ENCODE measurements around the gene MAZ.

MAZ gene

DNA sequence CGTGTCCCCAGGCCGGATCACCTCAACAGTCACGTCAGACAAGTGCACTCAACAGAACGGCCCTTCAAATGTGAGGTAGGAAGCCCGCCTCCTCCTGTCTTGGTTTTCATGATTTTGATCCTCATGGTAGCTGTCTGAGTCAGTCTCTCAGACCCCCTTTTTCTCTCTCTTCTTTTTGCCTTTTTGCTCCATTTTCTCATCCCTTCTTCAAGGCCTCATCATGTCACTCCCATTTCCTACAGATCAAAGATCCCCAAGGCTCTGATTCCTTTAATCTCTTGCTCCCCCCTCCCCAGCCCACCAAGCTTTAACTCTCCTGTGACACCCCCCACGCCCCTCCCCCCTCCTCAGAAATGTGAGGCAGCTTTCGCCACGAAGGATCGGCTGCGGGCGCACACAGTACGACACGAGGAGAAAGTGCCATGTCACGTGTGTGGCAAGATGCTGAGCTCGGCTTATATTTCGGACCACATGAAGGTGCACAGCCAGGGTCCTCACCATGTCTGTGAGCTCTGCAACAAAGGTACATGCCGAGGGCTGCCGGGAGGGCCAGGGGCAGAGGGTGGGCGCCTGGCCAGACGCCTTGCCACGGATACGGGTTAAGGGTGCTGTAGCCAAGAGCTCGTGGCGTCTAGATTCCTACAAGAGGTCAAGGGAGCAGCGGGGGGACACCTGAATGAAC lies 2.0 kb downstream of the MAZ start:
- H4K20me1 ChIP-seq = peaks cover 24 to 44% (median 37%) of the 10 kb centered on the region in 11 experiments; a peak in 21 of 22 replicates
- peak overlapping the region; percentile 90 to 99 (median 96) for H3K9ac ChIP-seq
- H3K36me3 ChIP-seq = peaks cover 11 to 47% (median 28%) of the 10 kb centered on the region in 11 experiments; a peak in 20 of 22 replicates
- no peaks in the 10 kb centered on the region for H3K9me3 ChIP-seq (replicated peaks in 1 of 11)
- peak overlapping the region; percentile 95 to 100 (median 100) for H3K4me2 ChIP-seq
- TF ChIP-seq Cebpa-rat (IDR thresholded peaks at IDR 0.05) = no peak
- peak overlapping the region; percentile 79 to 98 (median 96); a peak in 21 of 22 replicates for H3K27ac ChIP-seq
- peaks cover 58 to 67% (median 62%) of the 10 kb centered on the region in 10 experiments for H3K4me1 ChIP-seq
- H3K4me3 ChIP-seq = peak overlapping the region; percentile 74 to 88 (median 81)
- H3K27me3 ChIP-seq = peaks cover 0 to 11% (median 0%) of the 10 kb centered on the region in 11 experiments; a peak in 3 of 22 replicates

- Histone ChIP-seq H3K27me3 (peaks cover 0 to 11% (median 0%) of the 10 kb centered on the region in 11 experiments; a peak in 3 of 22 replicates), H3K36me3 (peaks cover 11 to 39% (median 25%) of the 10 kb centered on the region in 11 experiments; a peak in 20 of 22 replicates), H3K9ac (peak overlapping the region; percentile 90 to 99 (median 96)), H3K4me3 (peak overlapping the region; percentile 74 to 88 (median 81)), H4K20me1 (peaks cover 24 to 44% (median 37%) of the 10 kb centered on the region in 11 experiments; a peak in 21 of 22 replicates), H3K4me2 (peak overlapping the region; percentile 95 to 100 (median 100)), H3K27ac (peak overlapping the region in 10 of 11 experiments; percentile 79 to 98 (median 96); a peak in 21 of 22 replicates), H3K4me1 (peaks cover 58 to 67% (median 62%) of the 10 kb centered on the region in 10 experiments), H3K9me3 (replicated peaks in 1 of 11) (no peaks in the 10 kb centered on the region)
- no peak for TF ChIP-seq Cebpa-rat (IDR thresholded peaks at IDR 0.05)
These were observed 2.9 kb downstream of the MAZ start for GRCh38 chr16:29809031-29809747.

DNA sequence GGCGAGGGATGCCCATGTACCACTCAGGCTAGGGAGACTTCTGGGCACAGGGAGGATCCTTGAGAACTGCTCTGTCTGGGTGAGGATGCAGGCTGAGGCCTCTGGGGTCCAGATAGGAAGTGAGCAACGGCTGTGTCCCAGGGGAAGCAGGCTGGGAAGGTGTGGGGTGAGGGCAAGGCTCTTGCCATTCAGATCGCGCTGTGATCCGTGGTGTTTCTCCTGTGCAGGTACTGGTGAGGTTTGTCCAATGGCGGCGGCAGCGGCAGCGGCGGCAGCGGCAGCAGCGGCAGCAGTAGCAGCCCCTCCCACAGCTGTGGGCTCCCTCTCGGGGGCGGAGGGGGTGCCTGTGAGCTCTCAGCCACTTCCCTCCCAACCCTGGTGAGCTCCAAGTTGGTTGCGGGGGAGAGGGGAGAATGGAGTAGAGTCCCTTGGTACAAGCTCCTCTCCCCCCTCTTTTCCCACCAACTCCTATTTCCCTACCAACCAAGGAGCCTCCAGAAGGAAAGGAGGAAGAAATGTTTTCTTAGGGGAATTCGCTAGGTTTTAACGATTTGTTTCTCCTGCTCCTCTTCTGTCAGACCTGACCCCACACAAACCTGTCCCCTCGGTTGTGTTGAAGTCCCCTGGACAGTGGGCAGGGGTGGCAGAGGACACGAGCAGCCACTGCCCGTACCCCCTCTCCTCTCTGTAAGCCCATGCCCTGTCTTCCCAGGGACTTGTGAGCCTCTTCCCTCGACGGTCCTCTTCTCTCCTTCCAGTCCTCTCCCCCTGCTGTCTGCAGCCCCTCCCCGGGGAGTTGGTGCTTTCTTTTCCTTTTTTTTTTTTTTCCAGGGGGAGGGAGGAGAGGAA lies 3.7 kb downstream of the MAZ start:
- H3K4me2 ChIP-seq = peak overlapping the region; percentile 95 to 100 (median 100)
- peak overlapping the region in 10 of 11 experiments; percentile 23 to 98 (median 64); a peak in 18 of 22 replicates for H3K27ac ChIP-seq

GRCh38 chr16:29810699-29811169 lies 4.4 kb downstream of the MAZ start:
- H4K20me1 ChIP-seq = peaks cover 24 to 44% (median 37%) of the 10 kb centered on the region in 11 experiments; a peak in 21 of 22 replicates
- H3K9me3 ChIP-seq (replicated peaks in 1 of 11) = no peaks in the 10 kb centered on the region
- H3K4me3 ChIP-seq = peak overlapping the region; percentile 74 to 88 (median 81)
- H3K4me2 ChIP-seq = peak overlapping the region; percentile 95 to 100 (median 100)
- peaks cover 65 to 71% (median 68%) of the 10 kb centered on the region in 10 experiments for H3K4me1 ChIP-seq
- peak overlapping the region; percentile 68 to 99 (median 96); a peak in 21 of 22 replicates for H3K9ac ChIP-seq
- H3K36me3 ChIP-seq = peaks cover 11 to 36% (median 25%) of the 10 kb centered on the region in 11 experiments; a peak in 20 of 22 replicates
- peak overlapping the region in 10 of 11 experiments; percentile 23 to 98 (median 64); a peak in 18 of 22 replicates for H3K27ac ChIP-seq
- H3K27me3 ChIP-seq = peaks cover 0 to 11% (median 0%) of the 10 kb centered on the region in 11 experiments; a peak in 3 of 22 replicates
- no peak for TF ChIP-seq Cebpa-rat (IDR thresholded peaks at IDR 0.05)

More for the DNA sequence above, 3.7 kb downstream of the MAZ start:
- no peaks in the 10 kb centered on the region for H3K9me3 ChIP-seq (replicated peaks in 1 of 11)
- H3K4me3 ChIP-seq = peak overlapping the region; percentile 74 to 88 (median 81)
- H3K27me3 ChIP-seq = peaks cover 0 to 11% (median 0%) of the 10 kb centered on the region in 11 experiments; a peak in 3 of 22 replicates
- no peak for TF ChIP-seq Cebpa-rat (IDR thresholded peaks at IDR 0.05)
- peaks cover 11 to 36% (median 25%) of the 10 kb centered on the region in 11 experiments; a peak in 20 of 22 replicates for H3K36me3 ChIP-seq
- peak overlapping the region; percentile 68 to 99 (median 96) for H3K9ac ChIP-seq
- H3K4me1 ChIP-seq = peaks cover 62 to 67% (median 64%) of the 10 kb centered on the region in 10 experiments
- peaks cover 24 to 44% (median 37%) of the 10 kb centered on the region in 11 experiments; a peak in 21 of 22 replicates for H4K20me1 ChIP-seq

DNA sequence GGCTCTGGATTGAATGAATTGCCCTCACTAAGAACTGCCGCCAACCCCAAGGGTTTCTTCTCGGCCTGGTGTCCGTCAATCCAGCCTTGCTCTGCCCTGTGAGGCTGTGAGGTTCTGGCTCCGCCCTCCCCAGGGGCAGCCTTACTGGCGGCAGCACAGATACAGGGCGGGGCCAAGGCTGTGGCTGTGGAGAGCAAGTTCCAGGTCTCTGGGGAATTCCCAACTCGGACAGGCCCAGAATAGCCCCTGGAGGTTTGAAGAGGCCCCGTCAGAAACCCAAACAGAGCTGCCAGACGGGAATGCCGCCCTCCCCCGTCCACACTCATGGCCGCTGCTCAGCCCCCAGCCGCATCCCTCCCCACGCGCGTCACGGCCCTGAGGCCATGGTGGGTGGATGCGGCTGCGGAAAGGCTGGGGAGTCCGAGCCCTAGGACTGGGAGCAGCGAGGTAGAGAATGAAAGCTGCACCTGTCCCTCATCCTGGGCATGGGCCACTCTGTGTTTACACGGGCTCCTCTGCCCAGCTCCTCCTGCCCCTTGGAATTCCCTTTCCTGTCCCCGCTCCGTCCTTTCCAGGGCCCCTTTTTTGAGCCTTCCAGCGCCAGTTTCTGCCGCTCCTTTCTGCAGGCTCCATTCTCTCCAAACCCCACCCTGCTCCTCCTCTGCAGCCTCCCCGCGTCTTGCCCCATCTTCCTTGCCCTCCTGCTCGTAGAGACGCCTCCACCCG lies 5.0 kb downstream of the MAZ start:
- H3K4me2 ChIP-seq = peak overlapping the region; percentile 95 to 100 (median 100)
- H4K20me1 ChIP-seq = peaks cover 24 to 44% (median 37%) of the 10 kb centered on the region in 11 experiments; a peak in 21 of 22 replicates
- H3K9ac ChIP-seq = peak overlapping the region; percentile 38 to 99 (median 96); a peak in 21 of 22 replicates
- H3K27ac ChIP-seq = peak overlapping the region in 9 of 11 experiments; percentile 27 to 98 (median 65); a peak in 16 of 22 replicates
- no peaks in the 10 kb centered on the region for H3K9me3 ChIP-seq (replicated peaks in 1 of 11)
- H3K4me1 ChIP-seq = peaks cover 65 to 71% (median 68%) of the 10 kb centered on the region in 10 experiments
- H3K4me3 ChIP-seq = peak overlapping the region; percentile 74 to 88 (median 81)
- TF ChIP-seq Cebpa-rat (IDR thresholded peaks at IDR 0.05) = no peak
- peaks cover 0 to 11% (median 0%) of the 10 kb centered on the region in 11 experiments; a peak in 3 of 22 replicates for H3K27me3 ChIP-seq
- H3K36me3 ChIP-seq = peaks cover 11 to 36% (median 25%) of the 10 kb centered on the region in 11 experiments; a peak in 20 of 22 replicates

GRCh38 chr16:29811896-29812665 lies 5.8 kb downstream of the MAZ start, which contains the start of gene PRRT2:
PRRT2 (plus strand) TSS chr16:29812193; CDS start chr16:29813055, 862 bp downstream.
- Histone ChIP-seq H3K4me2 (peak within 1 kb of the TSS; percentile 95 to 100 (median 100)), H3K4me3 (peak within 1 kb of the TSS; percentile 74 to 88 (median 81)), H3K9ac (peak within 1 kb of the TSS; percentile 38 to 99 (median 96); a peak in 21 of 22 replicates), H3K4me1 (peaks cover 65 to 72% (median 69%) of the 10 kb centered on the region in 10 experiments), H4K20me1 (peaks cover 24 to 44% (median 37%) of the 10 kb centered on the region in 11 experiments; a peak in 21 of 22 replicates), H3K27ac (peak within 1 kb of the TSS in 9 of 11 experiments; percentile 27 to 98 (median 88); a peak in 18 of 22 replicates), H3K27me3 (peaks cover 0 to 11% (median 0%) of the 10 kb centered on the region in 11 experiments; a peak in 3 of 22 replicates), H3K36me3 (peaks cover 11 to 35% (median 25%) of the 10 kb centered on the region in 11 experiments; a peak in 20 of 22 replicates), H3K9me3 (replicated peaks in 1 of 11) (no peaks in the 10 kb centered on the region)
- TF ChIP-seq Cebpa-rat (IDR thresholded peaks at IDR 0.05) = no peak
